ENCODE measurements around the gene PROK1. TPM values are rescaled to one million over a fixed set of nuclear protein-coding genes. Genes with fewer than 3 reads are reported as not detected.

The PROK1 gene
- total and polyA plus RNA-seq, 10 of the 15 experiments (the other 5 are each of a cell fraction or from before 2014, with no cell fraction given), result not detected

DNA sequence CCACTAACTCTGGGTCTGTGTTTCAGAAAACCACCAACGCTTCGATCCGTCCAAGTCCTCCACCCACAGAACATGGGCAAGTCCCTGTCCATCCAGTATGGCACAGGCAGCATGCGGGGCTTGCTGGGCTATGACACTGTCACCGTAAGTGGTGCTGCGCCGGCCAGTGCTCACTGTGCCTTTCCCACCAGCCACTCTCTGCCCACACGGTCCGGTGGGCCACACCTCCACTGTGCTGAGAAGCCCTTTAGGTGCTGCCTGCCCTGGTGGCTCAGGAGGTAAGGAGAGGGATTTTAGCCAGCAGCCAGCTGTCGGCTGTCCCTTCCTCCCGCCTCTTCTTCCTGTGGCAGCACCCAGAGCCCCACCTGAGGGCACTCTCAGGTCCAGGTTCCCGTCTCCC lies 33.9 kb downstream of the PROK1 start (continued):
- TF ChIP-seq, protein P1, sequence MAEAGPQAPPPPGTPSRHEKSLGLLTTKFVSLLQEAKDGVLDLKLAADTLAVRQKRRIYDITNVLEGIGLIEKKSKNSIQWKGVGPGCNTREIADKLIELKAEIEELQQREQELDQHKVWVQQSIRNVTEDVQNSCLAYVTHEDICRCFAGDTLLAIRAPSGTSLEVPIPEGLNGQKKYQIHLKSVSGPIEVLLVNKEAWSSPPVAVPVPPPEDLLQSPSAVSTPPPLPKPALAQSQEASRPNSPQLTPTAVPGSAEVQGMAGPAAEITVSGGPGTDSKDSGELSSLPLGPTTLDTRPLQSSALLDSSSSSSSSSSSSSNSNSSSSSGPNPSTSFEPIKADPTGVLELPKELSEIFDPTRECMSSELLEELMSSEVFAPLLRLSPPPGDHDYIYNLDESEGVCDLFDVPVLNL (IDR thresholded peaks at IDR 0.05; ENCODE audit: low read depth, low read length), result no peak
- TF ChIP-seq, protein P2, sequence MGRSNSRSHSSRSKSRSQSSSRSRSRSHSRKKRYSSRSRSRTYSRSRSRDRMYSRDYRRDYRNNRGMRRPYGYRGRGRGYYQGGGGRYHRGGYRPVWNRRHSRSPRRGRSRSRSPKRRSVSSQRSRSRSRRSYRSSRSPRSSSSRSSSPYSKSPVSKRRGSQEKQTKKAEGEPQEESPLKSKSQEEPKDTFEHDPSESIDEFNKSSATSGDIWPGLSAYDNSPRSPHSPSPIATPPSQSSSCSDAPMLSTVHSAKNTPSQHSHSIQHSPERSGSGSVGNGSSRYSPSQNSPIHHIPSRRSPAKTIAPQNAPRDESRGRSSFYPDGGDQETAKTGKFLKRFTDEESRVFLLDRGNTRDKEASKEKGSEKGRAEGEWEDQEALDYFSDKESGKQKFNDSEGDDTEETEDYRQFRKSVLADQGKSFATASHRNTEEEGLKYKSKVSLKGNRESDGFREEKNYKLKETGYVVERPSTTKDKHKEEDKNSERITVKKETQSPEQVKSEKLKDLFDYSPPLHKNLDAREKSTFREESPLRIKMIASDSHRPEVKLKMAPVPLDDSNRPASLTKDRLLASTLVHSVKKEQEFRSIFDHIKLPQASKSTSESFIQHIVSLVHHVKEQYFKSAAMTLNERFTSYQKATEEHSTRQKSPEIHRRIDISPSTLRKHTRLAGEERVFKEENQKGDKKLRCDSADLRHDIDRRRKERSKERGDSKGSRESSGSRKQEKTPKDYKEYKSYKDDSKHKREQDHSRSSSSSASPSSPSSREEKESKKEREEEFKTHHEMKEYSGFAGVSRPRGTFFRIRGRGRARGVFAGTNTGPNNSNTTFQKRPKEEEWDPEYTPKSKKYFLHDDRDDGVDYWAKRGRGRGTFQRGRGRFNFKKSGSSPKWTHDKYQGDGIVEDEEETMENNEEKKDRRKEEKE (IDR thresholded peaks at IDR 0.05), result no peak
- TF ChIP-seq RCOR1 (conservative IDR thresholded peaks at IDR 0.05; ENCODE audit: low read depth, low read length), result no peak
- no peak for TF ChIP-seq JUND (IDR thresholded peaks at IDR 0.05; ENCODE audit: low read depth, low read length)
- no peak for TF ChIP-seq TBL1XR1 (IDR thresholded peaks at IDR 0.05; ENCODE audit: low read depth, low read length)
- no peak for TF ChIP-seq SUPT20H (IDR thresholded peaks at IDR 0.05; ENCODE audit: borderline replicate concordance, control insufficient read depth, low read depth, low read length)
- no peak for TF ChIP-seq RAD51 (IDR thresholded peaks at IDR 0.05)
- no peak for TF ChIP-seq ZNF384 (IDR thresholded peaks at IDR 0.05; ENCODE audit: borderline replicate concordance, low read depth, low read length)
- no peak for TF ChIP-seq EED (IDR thresholded peaks at IDR 0.05; ENCODE audit: low read depth)
- TF ChIP-seq, protein P3, sequence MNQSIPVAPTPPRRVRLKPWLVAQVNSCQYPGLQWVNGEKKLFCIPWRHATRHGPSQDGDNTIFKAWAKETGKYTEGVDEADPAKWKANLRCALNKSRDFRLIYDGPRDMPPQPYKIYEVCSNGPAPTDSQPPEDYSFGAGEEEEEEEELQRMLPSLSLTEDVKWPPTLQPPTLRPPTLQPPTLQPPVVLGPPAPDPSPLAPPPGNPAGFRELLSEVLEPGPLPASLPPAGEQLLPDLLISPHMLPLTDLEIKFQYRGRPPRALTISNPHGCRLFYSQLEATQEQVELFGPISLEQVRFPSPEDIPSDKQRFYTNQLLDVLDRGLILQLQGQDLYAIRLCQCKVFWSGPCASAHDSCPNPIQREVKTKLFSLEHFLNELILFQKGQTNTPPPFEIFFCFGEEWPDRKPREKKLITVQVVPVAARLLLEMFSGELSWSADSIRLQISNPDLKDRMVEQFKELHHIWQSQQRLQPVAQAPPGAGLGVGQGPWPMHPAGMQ (IDR thresholded peaks at IDR 0.05; ENCODE audit: borderline replicate concordance), result no peak
- TF ChIP-seq, protein P4, sequence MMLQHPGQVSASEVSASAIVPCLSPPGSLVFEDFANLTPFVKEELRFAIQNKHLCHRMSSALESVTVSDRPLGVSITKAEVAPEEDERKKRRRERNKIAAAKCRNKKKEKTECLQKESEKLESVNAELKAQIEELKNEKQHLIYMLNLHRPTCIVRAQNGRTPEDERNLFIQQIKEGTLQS (IDR thresholded peaks at IDR 0.05; ENCODE audit: borderline replicate concordance, extremely low read depth, low read depth, low read length), result no peak
- TF ChIP-seq, protein P5, sequence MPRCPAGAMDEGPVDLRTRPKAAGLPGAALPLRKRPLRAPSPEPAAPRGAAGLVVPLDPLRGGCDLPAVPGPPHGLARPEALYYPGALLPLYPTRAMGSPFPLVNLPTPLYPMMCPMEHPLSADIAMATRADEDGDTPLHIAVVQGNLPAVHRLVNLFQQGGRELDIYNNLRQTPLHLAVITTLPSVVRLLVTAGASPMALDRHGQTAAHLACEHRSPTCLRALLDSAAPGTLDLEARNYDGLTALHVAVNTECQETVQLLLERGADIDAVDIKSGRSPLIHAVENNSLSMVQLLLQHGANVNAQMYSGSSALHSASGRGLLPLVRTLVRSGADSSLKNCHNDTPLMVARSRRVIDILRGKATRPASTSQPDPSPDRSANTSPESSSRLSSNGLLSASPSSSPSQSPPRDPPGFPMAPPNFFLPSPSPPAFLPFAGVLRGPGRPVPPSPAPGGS (IDR thresholded peaks at IDR 0.05; ENCODE audit: borderline replicate concordance, insufficient read depth, low read depth, low read length, poor library complexity, severe bottlenecking), result no peak
